ENCODE data around the gene ADA. TPM values are rescaled to one million over a fixed set of nuclear protein-coding genes. Genes with fewer than 3 reads are reported as not detected.

Gene ADA
- total RNA-seq, 1 donor from 2014 or later, result 67.5 TPM

GRCh38 chr20:44642203-44643153 lies 9.0 kb downstream of the ADA start:
- Histone ChIP-seq H3K79me2 (ENCODE audit: insufficient read depth, low read length) (no peaks in the 10 kb centered on the region), H3K4me2 (ENCODE audit: low read length) (peak overlapping the region; percentile 78), H3K9ac (ENCODE audit: low read length) (peak overlapping the region; percentile 54), H2AFZ (ENCODE audit: low read depth, low read length) (peak overlapping the region; percentile 72), H3K27ac (ENCODE audit: low read depth, low read length) (peak overlapping the region; percentile 79), H3K4me1 (ENCODE audit: insufficient read depth, low read length) (peaks cover 42% of the 10 kb centered on the region), H3K4me3 (ENCODE audit: insufficient read depth, low read depth, low read length) (no peak overlapping the region), H3K27me3 (ENCODE audit: insufficient read depth, low read length) (no peaks in the 10 kb centered on the region), H4K20me1 (ENCODE audit: insufficient read depth, low read length) (no peaks in the 10 kb centered on the region), H3K9me3 (ENCODE audit: insufficient read depth, low read depth, low read length) (no peaks in the 10 kb centered on the region), H3K36me3 (ENCODE audit: insufficient read depth, low read length) (no peaks in the 10 kb centered on the region)
- peak overlapping the region; percentile 98 for H3K27ac Mint-ChIP-seq (ENCODE audit: unreplicated experiment)
- TF ChIP-seq EZH2 (IDR thresholded peaks at IDR 0.05; ENCODE audit: insufficient read depth, low read length) (no peak), CTCF (IDR thresholded peaks at IDR 0.05; ENCODE audit: insufficient read depth, low read depth, low read length) (no peak)
- H3K4me3 Mint-ChIP-seq (ENCODE audit: unreplicated experiment), result peak overlapping the region; percentile 56
- peaks cover 6% of the 10 kb centered on the region for H3K9me3 Mint-ChIP-seq (ENCODE audit: unreplicated experiment)
- H3K4me1 Mint-ChIP-seq (ENCODE audit: low read depth, unreplicated experiment), result peaks cover 44% of the 10 kb centered on the region
- FAIRE-seq, result no peak
- no peaks in the 10 kb centered on the region for H3K27me3 Mint-ChIP-seq (ENCODE audit: low read depth, unreplicated experiment)
- peak; percentile 89 for DNase-seq (ENCODE audit: low read depth)
- peaks cover 9% of the 10 kb centered on the region for H3K36me3 Mint-ChIP-seq (ENCODE audit: low read depth, unreplicated experiment)

GRCh38 chr20:44641325-44641724 lies 10.2 kb downstream of the ADA start:
- no peaks in the 10 kb centered on the region for H3K9me3 ChIP-seq (ENCODE audit: insufficient read depth, low read depth, low read length)
- no peak overlapping the region for H3K4me2 ChIP-seq (ENCODE audit: low read length)
- no peak for FAIRE-seq
- no peaks in the 10 kb centered on the region for H3K27me3 ChIP-seq (ENCODE audit: insufficient read depth, low read length)
- no peaks in the 10 kb centered on the region for H3K79me2 ChIP-seq (ENCODE audit: insufficient read depth, low read length)
- no peak overlapping the region for H3K27ac ChIP-seq (ENCODE audit: low read depth, low read length)
- Mint-ChIP-seq H3K9me3 (ENCODE audit: unreplicated experiment) (peaks cover 6% of the 10 kb centered on the region), H3K4me3 (ENCODE audit: unreplicated experiment) (no peak overlapping the region), H3K36me3 (ENCODE audit: low read depth, unreplicated experiment) (peaks cover 12% of the 10 kb centered on the region), H3K4me1 (ENCODE audit: low read depth, unreplicated experiment) (peaks cover 39% of the 10 kb centered on the region), H3K27ac (ENCODE audit: unreplicated experiment) (no peak overlapping the region), H3K27me3 (ENCODE audit: low read depth, unreplicated experiment) (no peaks in the 10 kb centered on the region)
- TF ChIP-seq CTCF (IDR thresholded peaks at IDR 0.05; ENCODE audit: insufficient read depth, low read depth, low read length) (no peak), EZH2 (IDR thresholded peaks at IDR 0.05; ENCODE audit: insufficient read depth, low read length) (no peak)
- no peak overlapping the region for H3K4me3 ChIP-seq (ENCODE audit: insufficient read depth, low read depth, low read length)
- no peak overlapping the region for H2AFZ ChIP-seq (ENCODE audit: low read depth, low read length)
- H3K9ac ChIP-seq (ENCODE audit: low read length), result no peak overlapping the region
- no peaks in the 10 kb centered on the region for H4K20me1 ChIP-seq (ENCODE audit: insufficient read depth, low read length)
- H3K4me1 ChIP-seq (ENCODE audit: insufficient read depth, low read length), result peaks cover 35% of the 10 kb centered on the region
- no peak for DNase-seq (ENCODE audit: low read depth)
- no peaks in the 10 kb centered on the region for H3K36me3 ChIP-seq (ENCODE audit: insufficient read depth, low read length)

DNA sequence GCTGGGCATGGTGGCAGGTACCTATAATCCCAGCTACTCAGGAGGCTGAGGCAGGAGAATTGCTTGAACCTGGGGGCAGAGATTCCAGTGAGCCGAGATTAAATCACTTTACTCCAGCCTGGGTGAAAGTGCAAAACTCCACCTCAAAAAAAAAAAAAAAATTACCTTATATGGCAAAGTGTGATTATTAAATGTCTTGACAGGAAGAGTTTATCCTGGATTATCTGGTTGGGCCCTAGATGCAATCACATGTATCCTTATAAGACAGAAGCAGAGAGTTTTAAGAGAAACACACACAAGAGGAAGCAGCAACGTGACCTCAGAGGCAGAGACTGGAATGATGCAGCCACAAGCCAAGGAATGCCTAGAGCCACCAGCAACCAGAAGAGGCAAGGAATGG lies 11.0 kb downstream of the ADA start:
- Histone ChIP-seq H3K9me3 (ENCODE audit: insufficient read depth, low read depth, low read length) (no peaks in the 10 kb centered on the region), H3K4me3 (ENCODE audit: insufficient read depth, low read depth, low read length) (no peak overlapping the region), H3K4me1 (ENCODE audit: insufficient read depth, low read length) (peaks cover 27% of the 10 kb centered on the region), H3K36me3 (ENCODE audit: insufficient read depth, low read length) (no peaks in the 10 kb centered on the region), H2AFZ (ENCODE audit: low read depth, low read length) (no peak overlapping the region), H3K27ac (ENCODE audit: low read depth, low read length) (no peak overlapping the region), H3K27me3 (ENCODE audit: insufficient read depth, low read length) (no peaks in the 10 kb centered on the region), H3K9ac (ENCODE audit: low read length) (no peak overlapping the region), H4K20me1 (ENCODE audit: insufficient read depth, low read length) (no peaks in the 10 kb centered on the region), H3K79me2 (ENCODE audit: insufficient read depth, low read length) (no peaks in the 10 kb centered on the region), H3K4me2 (ENCODE audit: low read length) (no peak overlapping the region)
- Mint-ChIP-seq H3K27me3 (ENCODE audit: low read depth, unreplicated experiment) (no peaks in the 10 kb centered on the region), H3K4me1 (ENCODE audit: low read depth, unreplicated experiment) (peaks cover 31% of the 10 kb centered on the region), H3K9me3 (ENCODE audit: unreplicated experiment) (peaks cover 6% of the 10 kb centered on the region), H3K36me3 (ENCODE audit: low read depth, unreplicated experiment) (peaks cover 12% of the 10 kb centered on the region), H3K4me3 (ENCODE audit: unreplicated experiment) (no peak overlapping the region), H3K27ac (ENCODE audit: unreplicated experiment) (no peak overlapping the region)
- FAIRE-seq, result no peak
- TF ChIP-seq EZH2 (IDR thresholded peaks at IDR 0.05; ENCODE audit: insufficient read depth, low read length) (no peak), CTCF (IDR thresholded peaks at IDR 0.05; ENCODE audit: insufficient read depth, low read depth, low read length) (no peak)
- DNase-seq (ENCODE audit: low read depth), result no peak
